HCT116 (cell line): ENCODE results near the gene GRHL3. TPM values are rescaled to one million over a fixed set of nuclear protein-coding genes. Genes with fewer than 3 reads are reported as not detected.

Experiments used
- ATAC-seq: fragments of 200-7000 bp; cut with Tn5 transposase; 2 replicates; pipeline ENCODE4 v1.9.1; 2020; ENCODE audit warnings: mild to moderate bottlenecking, moderate library complexity
- BruUV-seq: library from RNA; stranded (reverse); fragments of 400-500 nt; replicated peaks from 2 replicates; lab custom pipeline; 2021; lab: Mats Ljungman, UMichigan
- CTCF ChIA-PET: fragments of 300-600 bp; sonication (Branson Sonifier 250); formaldehyde crosslinking; loops from one replicate; lab custom pipeline; 2021; ENCODE audit warnings: antibody characterized with exemption; lab: Charles Lee
- POLR2A ChIA-PET: fragments of 300-600, 350-600 bp; sonication (Branson Sonifier 250); formaldehyde crosslinking; loops from one replicate; lab custom pipeline; 2021; ENCODE audit warnings: antibody characterized with exemption; lab: Charles Lee
- RAD21 ChIA-PET, 2 experiments: fragments of 300-600 bp; sonication (Branson Sonifier 250); formaldehyde crosslinking; loops; one replicate each; lab custom pipeline; 2023; ENCODE audit warnings: low total read pairs in 2 of 2; ENCODE audit not compliant: uncharacterized antibody in 2 of 2, unreplicated experiment in 2 of 2, low non-redundant PET in 1 of 2; lab: Charles Lee
- DNase-seq: peaks from one replicate; pipeline ENCODE4 v3.0.0-alpha.2; 2010; ENCODE audit warnings: low read depth, low spot score
- H2AFZ ChIP-seq: fragments of 200-600 bp; shearing (Covaris generic), sonication (generic); 2 replicates; pipeline ENCODE4 v1.6.1; 2017; ENCODE audit warnings: low read depth, mixed run types, mixed read lengths, antibody characterized with exemption, low read length; ENCODE audit not compliant: poor library complexity, severe bottlenecking
- H3K27ac ChIP-seq: 2 replicates; pipeline ENCODE4 v1.5.1; 2012; ENCODE audit warnings: low read depth, low read length
- H3K27me3 ChIP-seq: fragments of 200-600 bp; sonication (generic); 2 replicates; pipeline ENCODE4 v1.6.1; 2016; ENCODE audit warnings: mixed run types, low read length, mixed read lengths; ENCODE audit not compliant: insufficient read depth
- H3K36me3 ChIP-seq, 2 experiments: fragments of 200-500 bp in 1 of 2; fragments of 200-600 bp in 1 of 2; sonication (Bioruptor generic) in 1 of 2; sonication (generic) in 1 of 2; 2 replicates each; pipeline versions ENCODE4 v1.5.1 to v1.6.1; 2014 to 2016; ENCODE audit warnings: low read length in 2 of 2, inconsistent platforms in 1 of 2, mixed read lengths in 1 of 2, mixed run types in 1 of 2; ENCODE audit not compliant: insufficient read depth in 2 of 2, control insufficient read depth in 1 of 2
- H3K4me1 ChIP-seq, 2 experiments: fragments of 200-600 bp in 1 of 2; sonication (generic) in 1 of 2; 2 replicates each; pipeline versions ENCODE4 v1.5.1 to v1.6.1; 2012 to 2017; ENCODE audit warnings: low read length in 2 of 2, inconsistent platforms in 1 of 2, mild to moderate bottlenecking in 1 of 2, mixed read lengths in 1 of 2, mixed run types in 1 of 2, moderate library complexity in 1 of 2; ENCODE audit not compliant: insufficient read depth in 2 of 2, control insufficient read depth in 1 of 2
- H3K4me2 ChIP-seq: fragments of 200-600 bp; sonication (generic); 2 replicates; pipeline ENCODE4 v1.6.1; 2017; ENCODE audit warnings: mixed run types, low read length, mixed read lengths
- H3K4me3 ChIP-seq, 2 experiments: fragments of 200-600 bp in 1 of 2; sonication (generic) in 1 of 2; replicated peaks in 1 of 2; 2 replicates each; pipeline ENCODE4 v1.5.1; 2011 to 2016; ENCODE audit warnings: low read length in 2 of 2, control low read depth in 1 of 2, low read depth in 1 of 2, mild to moderate bottlenecking in 1 of 2, mixed read lengths in 1 of 2, mixed run types in 1 of 2
- H3K79me2 ChIP-seq: fragments of 200-600 bp; sonication (generic); 2 replicates; pipeline ENCODE4 v1.6.1; 2017; ENCODE audit warnings: mild to moderate bottlenecking, mixed run types, low read length, moderate library complexity, mixed read lengths; ENCODE audit not compliant: insufficient read depth
- H3K9ac ChIP-seq: fragments of 200-600 bp; sonication (generic); 2 replicates; pipeline ENCODE4 v1.6.1; 2016; ENCODE audit warnings: low read length, mixed read lengths
- H3K9me2 ChIP-seq: fragments of 200-600 bp; sonication (generic), shearing (Covaris generic); 2 replicates; pipeline ENCODE4 v1.6.1; 2017; ENCODE audit warnings: mixed run types, mild to moderate bottlenecking, moderate library complexity; ENCODE audit not compliant: insufficient read depth
- H3K9me3 ChIP-seq, 2 experiments: fragments of 200-500 bp in 1 of 2; fragments of 200-600 bp in 1 of 2; sonication (Bioruptor generic) in 1 of 2; sonication (generic) in 1 of 2; 2 replicates each; pipeline ENCODE4 v1.6.1; 2014 to 2017; ENCODE audit warnings: low read length in 2 of 2, mixed read lengths in 2 of 2, inconsistent platforms in 1 of 2, low read depth in 1 of 2, mild to moderate bottlenecking in 1 of 2, mixed run types in 1 of 2, moderate library complexity in 1 of 2; ENCODE audit not compliant: control insufficient read depth in 1 of 2, insufficient read depth in 1 of 2
- H4K20me1 ChIP-seq: fragments of 200-600 bp; sonication (generic), shearing (Covaris generic); 2 replicates; pipeline ENCODE4 v1.6.1; 2017; ENCODE audit warnings: mixed run types, mild to moderate bottlenecking, moderate library complexity; ENCODE audit not compliant: insufficient read depth
- CEBPB ChIP-seq: IDR thresholded peaks from 2 replicates; pipeline ENCODE4 v1.6.1; 2012; ENCODE audit warnings: low read depth
- EGR1 ChIP-seq: IDR thresholded peaks from 2 replicates; pipeline ENCODE4 v1.6.1; 2012; ENCODE audit warnings: low read depth
- EZH2 ChIP-seq: fragments of 200-600 bp; sonication (generic); IDR thresholded peaks from 2 replicates; pipeline ENCODE4 v1.6.1; 2017; ENCODE audit warnings: antibody characterized with exemption, mixed run types
- FOSL1 ChIP-seq: IDR thresholded peaks from 2 replicates; pipeline ENCODE4 v1.6.1; 2012; ENCODE audit warnings: low read depth
- ZFX ChIP-seq: fragments of 450-650 bp; IDR thresholded peaks from 2 replicates; pipeline ENCODE4 v1.6.1; 2017
- intact Hi-C: fragments of 100-400 bp; cut with micrococcal nuclease; formaldehyde crosslinking; loops from 2 replicates; pipeline ENCODE4 v1.10.0; 2022
- total RNA-seq: library from RNA; stranded (reverse); gene quantifications from one replicate; pipeline ENCODE4 v1.2.1, GENCODE V29; 2021; ENCODE audit not compliant: unreplicated experiment

Gene GRHL3
- total RNA-seq, 1 experiment from 2014 or later: 1.0 TPM

DNA sequence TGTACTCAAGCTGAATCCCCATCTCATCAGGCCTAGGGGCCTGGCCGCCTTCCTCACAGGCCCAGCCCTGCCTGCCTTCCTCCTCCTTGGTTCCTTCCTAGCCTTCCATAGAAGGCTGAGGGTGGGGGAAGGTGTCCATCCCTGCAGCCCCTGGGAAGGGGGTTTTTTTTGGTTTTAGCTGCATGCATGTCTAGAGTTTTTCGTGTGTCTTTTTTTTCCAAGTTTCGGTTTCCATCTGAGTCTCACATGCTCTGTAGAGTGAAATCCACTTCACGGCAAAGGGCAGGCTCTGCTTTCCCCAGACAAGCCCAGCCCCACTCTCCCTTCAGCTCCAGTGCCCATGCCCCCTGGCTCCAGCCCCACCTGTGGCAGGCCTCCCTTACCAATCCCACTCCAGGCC, 32.1 kb downstream of the GRHL3 start:
- ATAC-seq (no peak), DNase-seq (no peak)
- RAD21 ChIA-PET: no interaction called here
- Histone ChIP-seq H3K9me2 (no peaks in the 10 kb centered on the region), H3K9ac (no peak overlapping the region), H3K27ac (no peak overlapping the region), H3K4me1 (peaks cover 3 to 11% of the 10 kb centered on the region in 2 experiments; a peak in 3 of 4 replicates), H3K4me2 (no peak overlapping the region), H3K79me2 (no peaks in the 10 kb centered on the region), H2AFZ (no peak overlapping the region), H3K9me3 (no peaks in the 10 kb centered on the region), H3K27me3 (no peaks in the 10 kb centered on the region), H3K36me3 (no peaks in the 10 kb centered on the region)
- intact Hi-C loops: no loop called here
- CTCF ChIA-PET: no interaction called here
- no TSS peak for BruUV-seq
- POLR2A ChIA-PET: no interaction called here
- TF ChIP-seq EZH2 (no peak), FOSL1 (no peak), CEBPB (no peak)
- TF ChIP-seq, all 23 proteins: peak for 0
- Histone ChIP-seq H3K4me3 (no peak overlapping the region), H4K20me1 (no peaks in the 10 kb centered on the region)

DNA sequence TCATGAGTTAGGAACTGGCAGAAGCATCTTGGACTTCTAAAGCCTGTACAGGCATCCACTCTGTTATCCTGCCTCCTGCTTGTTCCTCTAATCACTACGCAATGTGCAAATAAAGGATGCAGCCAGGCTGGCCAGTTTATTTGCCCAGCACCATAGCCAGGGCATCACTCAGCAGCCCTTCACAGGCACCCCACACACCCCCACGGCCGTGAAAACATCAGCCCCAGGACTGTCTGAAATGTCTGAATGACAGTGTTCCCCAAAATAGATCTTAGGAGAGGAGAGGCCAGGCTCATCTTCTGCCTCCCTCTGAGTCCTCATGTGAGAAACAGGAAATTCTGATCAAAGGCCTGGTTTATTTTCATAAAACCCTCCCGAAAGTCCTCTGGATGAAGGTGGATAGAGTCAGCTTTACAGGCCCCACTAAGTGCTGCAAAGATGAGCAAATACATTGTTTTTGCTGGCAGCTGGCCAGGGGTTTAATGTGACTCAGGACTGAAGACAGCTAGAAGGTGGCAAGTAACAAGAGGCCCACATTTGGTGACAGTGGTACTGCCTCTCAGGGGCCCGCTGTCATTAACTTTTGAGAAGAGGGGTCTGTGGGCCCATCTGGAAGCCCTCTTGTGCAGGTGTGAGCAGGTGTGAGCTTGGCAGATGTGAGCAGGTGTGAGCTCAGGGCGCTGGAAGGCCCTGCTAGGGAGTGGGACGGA, 32.9 kb downstream of the GRHL3 start:
- POLR2A ChIA-PET: no interaction called here

More for the DNA sequence above, 32.9 kb downstream of the GRHL3 start:
- Histone ChIP-seq H3K79me2 (no peaks in the 10 kb centered on the region), H3K9me3 (no peaks in the 10 kb centered on the region), H3K36me3 (no peaks in the 10 kb centered on the region), H3K27me3 (no peaks in the 10 kb centered on the region), H2AFZ (no peak overlapping the region), H3K4me1 (peaks cover 3 to 11% of the 10 kb centered on the region in 2 experiments; a peak in 3 of 4 replicates), H3K4me3 (no peak overlapping the region), H3K27ac (no peak overlapping the region), H3K4me2 (peak overlapping the region; percentile 1; the same call in 1 of the 2 replicates), H4K20me1 (no peaks in the 10 kb centered on the region), H3K9me2 (no peaks in the 10 kb centered on the region), H3K9ac (no peak overlapping the region)
- TF ChIP-seq CEBPB (no peak), ZFX (no peak), EGR1 (no peak)
- ATAC-seq: no peak
- RAD21 ChIA-PET: no interaction called here
- no TSS peak for BruUV-seq
- DNase-seq: no peak
- intact Hi-C loops: no loop called here
- CTCF ChIA-PET: no interaction called here
